OCI-LY3 (cell line): ENCODE results near the gene NLN.

Experiments used
- H2AFZ ChIP-seq: fragments of 200-600, 300-600 bp; shearing (Covaris generic); 2 replicates; pipeline ENCODE4 v1.6.0; 2014; ENCODE audit warnings: antibody characterized with exemption, low read depth, low read length
- H3K27ac ChIP-seq: fragments of 200-600, 300-600 bp; sonication (generic); 2 replicates; pipeline ENCODE4 v1.5.1; 2014; ENCODE audit warnings: mild to moderate bottlenecking, low read length, moderate library complexity, mixed read lengths
- H3K27me3 ChIP-seq: fragments of 200-600, 300-600 bp; sonication (generic); 2 replicates; pipeline ENCODE4 v1.6.1; 2014; ENCODE audit warnings: low read depth, low read length, mixed read lengths
- H3K36me3 ChIP-seq: fragments of 200-600, 300-600 bp; sonication (generic); replicated peaks from 2 replicates; pipeline ENCODE3; 2014; ENCODE audit warnings: low read depth, low read length, mixed read lengths
- H3K4me1 ChIP-seq: fragments of 300-600, 200-600 bp; sonication (generic); 2 replicates; pipeline ENCODE4 v1.6.1; 2014; ENCODE audit warnings: low read length, mixed read lengths
- H3K4me2 ChIP-seq: fragments of 200-600, 300-600 bp; sonication (generic); 2 replicates; pipeline ENCODE4 v1.6.1; 2014; ENCODE audit warnings: low read length, mixed read lengths
- H3K4me3 ChIP-seq: fragments of 300-600, 200-600 bp; sonication (generic); 2 replicates; pipeline ENCODE4 v1.5.1; 2014; ENCODE audit warnings: antibody characterized with exemption, mild to moderate bottlenecking, low read length, moderate library complexity
- H3K79me2 ChIP-seq: fragments of 300-600, 200-600 bp; shearing (Covaris generic); 2 replicates; pipeline ENCODE4 v1.6.1; 2014; ENCODE audit warnings: mild to moderate bottlenecking, low read length, mixed read lengths
- H3K9ac ChIP-seq: fragments of 300-600, 200-600 bp; shearing (Covaris generic); 2 replicates; pipeline ENCODE4 v1.6.0; 2014; ENCODE audit warnings: mild to moderate bottlenecking, low read length, moderate library complexity
- H3K9me3 ChIP-seq: fragments of 200-600, 300-600 bp; shearing (Covaris generic); 2 replicates; pipeline ENCODE4 v1.6.1; 2014; ENCODE audit warnings: low read length, mixed read lengths; ENCODE audit not compliant: insufficient read depth
- H4K20me1 ChIP-seq: fragments of 200-600, 300-600 bp; sonication (generic); 2 replicates; pipeline ENCODE4 v1.6.1; 2016; ENCODE audit warnings: low read length, mixed read lengths; ENCODE audit not compliant: insufficient read depth
- EZH2phosphoT487 ChIP-seq: fragments of 200-600 bp; shearing (Covaris generic); IDR thresholded peaks from 2 replicates; pipeline ENCODE4 v1.6.1; 2018; ENCODE audit warnings: antibody characterized with exemption, mixed run types, low read depth
- TF ChIP-seq, protein P1 (sequence below): fragments of 200-600, 300-600 bp; sonication (generic); IDR thresholded peaks from 2 replicates; pipeline ENCODE4 v1.5.1; 2014; ENCODE audit warnings: antibody characterized with exemption, low read length, low read depth

NLN gene

GRCh38 chr5:65811885-65812284 is 89.9 kb downstream of the NLN start:
- no peak overlapping the region for H3K4me2 ChIP-seq
- peaks cover 14% of the 10 kb centered on the region for H3K36me3 ChIP-seq
- no peaks in the 10 kb centered on the region for H3K27me3 ChIP-seq
- no peak overlapping the region for H3K4me3 ChIP-seq
- no peak overlapping the region for H3K9ac ChIP-seq
- H3K27ac ChIP-seq: no peak overlapping the region
- H3K9me3 ChIP-seq: no peaks in the 10 kb centered on the region
- H2AFZ ChIP-seq: no peak overlapping the region
- peaks cover 30% of the 10 kb centered on the region for H3K4me1 ChIP-seq
- no peak for TF ChIP-seq EZH2phosphoT487
- TF ChIP-seq, protein P1, sequence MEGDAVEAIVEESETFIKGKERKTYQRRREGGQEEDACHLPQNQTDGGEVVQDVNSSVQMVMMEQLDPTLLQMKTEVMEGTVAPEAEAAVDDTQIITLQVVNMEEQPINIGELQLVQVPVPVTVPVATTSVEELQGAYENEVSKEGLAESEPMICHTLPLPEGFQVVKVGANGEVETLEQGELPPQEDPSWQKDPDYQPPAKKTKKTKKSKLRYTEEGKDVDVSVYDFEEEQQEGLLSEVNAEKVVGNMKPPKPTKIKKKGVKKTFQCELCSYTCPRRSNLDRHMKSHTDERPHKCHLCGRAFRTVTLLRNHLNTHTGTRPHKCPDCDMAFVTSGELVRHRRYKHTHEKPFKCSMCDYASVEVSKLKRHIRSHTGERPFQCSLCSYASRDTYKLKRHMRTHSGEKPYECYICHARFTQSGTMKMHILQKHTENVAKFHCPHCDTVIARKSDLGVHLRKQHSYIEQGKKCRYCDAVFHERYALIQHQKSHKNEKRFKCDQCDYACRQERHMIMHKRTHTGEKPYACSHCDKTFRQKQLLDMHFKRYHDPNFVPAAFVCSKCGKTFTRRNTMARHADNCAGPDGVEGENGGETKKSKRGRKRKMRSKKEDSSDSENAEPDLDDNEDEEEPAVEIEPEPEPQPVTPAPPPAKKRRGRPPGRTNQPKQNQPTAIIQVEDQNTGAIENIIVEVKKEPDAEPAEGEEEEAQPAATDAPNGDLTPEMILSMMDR: no peak
- H3K79me2 ChIP-seq: no peaks in the 10 kb centered on the region; the same call in 1 of the 2 replicates
- H4K20me1 ChIP-seq: no peaks in the 10 kb centered on the region

DNA sequence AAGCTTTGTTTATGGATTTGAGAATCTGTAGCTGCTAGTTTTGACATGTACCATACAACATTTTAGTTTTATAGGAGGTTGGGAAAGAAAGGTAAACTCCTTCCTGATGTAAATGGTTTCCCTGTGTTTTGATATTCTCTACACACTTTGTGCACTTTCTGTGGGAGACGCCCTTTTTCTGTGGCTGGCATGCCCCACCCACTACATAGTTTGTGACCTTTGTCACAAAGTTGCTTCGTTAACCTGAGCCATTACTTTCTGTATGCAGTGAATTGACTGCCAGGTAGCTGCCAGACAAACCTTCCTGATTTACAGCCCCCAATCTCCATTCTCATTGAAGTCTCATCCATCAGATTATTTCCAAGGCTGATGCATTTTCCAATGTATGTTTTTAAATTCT is 90.6 kb downstream of the NLN start:
- Histone ChIP-seq H3K79me2 (no peaks in the 10 kb centered on the region; the same call in 1 of the 2 replicates), H3K9me3 (no peaks in the 10 kb centered on the region), H3K36me3 (peaks cover 14% of the 10 kb centered on the region), H3K27me3 (no peaks in the 10 kb centered on the region), H3K4me1 (peaks cover 24% of the 10 kb centered on the region), H3K4me3 (no peak overlapping the region), H3K4me2 (no peak overlapping the region), H3K9ac (no peak overlapping the region), H2AFZ (no peak overlapping the region), H3K27ac (no peak overlapping the region), H4K20me1 (no peaks in the 10 kb centered on the region)
- TF ChIP-seq EZH2phosphoT487: no peak

DNA sequence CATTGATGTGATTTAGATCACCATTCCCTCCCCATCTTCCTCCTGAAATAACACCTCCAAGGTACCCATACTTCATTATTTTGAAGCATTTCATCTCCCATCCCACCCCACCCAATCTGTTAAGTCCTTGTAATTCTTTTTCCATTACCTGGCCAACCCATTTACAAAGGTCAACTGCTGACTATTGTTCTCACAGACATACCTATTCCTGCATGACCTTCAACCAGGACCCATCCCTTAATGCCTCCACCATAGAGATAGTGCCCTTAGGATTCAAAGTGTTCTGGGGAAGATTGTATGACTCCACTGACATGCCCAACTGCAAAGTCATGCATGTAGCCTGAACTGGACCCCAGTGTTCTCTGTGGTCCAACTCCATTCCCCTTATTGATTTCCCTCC is 91.2 kb downstream of the NLN start:
- Histone ChIP-seq H3K79me2 (no peaks in the 10 kb centered on the region; the same call in 1 of the 2 replicates), H3K9ac (no peak overlapping the region), H3K27ac (no peak overlapping the region), H2AFZ (no peak overlapping the region), H3K9me3 (no peaks in the 10 kb centered on the region), H3K4me2 (no peak overlapping the region), H3K4me1 (peaks cover 19% of the 10 kb centered on the region), H3K36me3 (peaks cover 14% of the 10 kb centered on the region), H3K27me3 (no peaks in the 10 kb centered on the region), H4K20me1 (no peaks in the 10 kb centered on the region), H3K4me3 (no peak overlapping the region)
- TF ChIP-seq, protein P1: no peak
- no peak for TF ChIP-seq EZH2phosphoT487

- Histone ChIP-seq H3K9ac (no peak overlapping the region), H3K27me3 (no peaks in the 10 kb centered on the region), H3K79me2 (no peaks in the 10 kb centered on the region; the same call in 1 of the 2 replicates), H2AFZ (no peak overlapping the region), H3K4me3 (no peak overlapping the region), H3K36me3 (peaks cover 9% of the 10 kb centered on the region), H4K20me1 (no peaks in the 10 kb centered on the region), H3K4me1 (peaks cover 13% of the 10 kb centered on the region), H3K27ac (no peak overlapping the region), H3K4me2 (no peak overlapping the region), H3K9me3 (no peaks in the 10 kb centered on the region)
- no peak for TF ChIP-seq EZH2phosphoT487
- TF ChIP-seq, protein P1: no peak
These were observed 93.2 kb downstream of the NLN start for GRCh38 chr5:65815161-65815560.

GRCh38 chr5:65816729-65817128 is 94.7 kb downstream of the NLN start:
- H3K36me3 ChIP-seq: peaks cover 7% of the 10 kb centered on the region
- no peaks in the 10 kb centered on the region for H3K27me3 ChIP-seq
- no peak overlapping the region for H2AFZ ChIP-seq
- H3K27ac ChIP-seq: no peak overlapping the region
- peaks cover 20% of the 10 kb centered on the region for H3K4me1 ChIP-seq
- TF ChIP-seq, protein P1: no peak
- TF ChIP-seq EZH2phosphoT487: no peak
- H3K79me2 ChIP-seq: no peaks in the 10 kb centered on the region
- H3K4me2 ChIP-seq: no peak overlapping the region
- H4K20me1 ChIP-seq: no peaks in the 10 kb centered on the region
- H3K9me3 ChIP-seq: no peaks in the 10 kb centered on the region
- H3K9ac ChIP-seq: no peak overlapping the region
- no peak overlapping the region for H3K4me3 ChIP-seq
